ENCODE measurements around the gene BLCAP. TPM values are rescaled to one million over a fixed set of nuclear protein-coding genes. Genes with fewer than 3 reads are reported as not detected.

The BLCAP gene
- total and polyA plus RNA-seq, 2 donors (not counting 3 experiments of a cell fraction or from before 2014, with no cell fraction given) = 90.3 to 196 TPM

GRCh38 chr20:37469531-37469930, 58.1 kb downstream of the BLCAP start:
- no peaks in the 10 kb centered on the region for H4K20me1 ChIP-seq (replicated peaks; ENCODE audit: control insufficient read depth, extremely low read depth, insufficient read depth, low read length)
- H2AFZ ChIP-seq (ENCODE audit: low read depth, low read length) = no peak overlapping the region
- no peak overlapping the region for H3K4me3 ChIP-seq (replicated peaks in 1 of 3; ENCODE audit: insufficient read depth in 1 of 3, low read depth in 1 of 3, low read length in 3 of 3)
- no peaks in the 10 kb centered on the region for H3K36me3 ChIP-seq (ENCODE audit: control insufficient read depth in 2 of 2, extremely low read depth in 1 of 2, insufficient read depth in 2 of 2, low read length in 2 of 2)
- DNase-seq (ENCODE audit: low read depth, low spot score) = no peak
- no peaks in the 10 kb centered on the region for H3K9me3 ChIP-seq (replicated peaks; ENCODE audit: control insufficient read depth, insufficient read depth, low read length)
- dilution Hi-C loops (cut with MboI; ENCODE audit: extremely low pct_ligation_motif_present, low sequenced_read_pairs) (no loop called here), intact Hi-C loops (cut with micrococcal nuclease) (no loop called here)
- no peaks in the 10 kb centered on the region for H3K4me1 ChIP-seq (ENCODE audit: control insufficient read depth, extremely low read depth, insufficient read depth, low read length)
- TF ChIP-seq MAX (IDR thresholded peaks at IDR 0.05; ENCODE audit: insufficient read depth, insufficient read length) (no peak), CTCF (IDR thresholded peaks at IDR 0.05; ENCODE audit: extremely low read depth in 1 of 2, insufficient read depth in 1 of 2, low read depth in 1 of 2, low read length in 2 of 2) (no peak), FOS (IDR thresholded peaks at IDR 0.05; ENCODE audit: borderline replicate concordance, insufficient read depth, low read length) (no peak), JUN (IDR thresholded peaks at IDR 0.05; ENCODE audit: borderline replicate concordance, insufficient read depth, insufficient read length, low read depth) (no peak), POLR2A (IDR thresholded peaks at IDR 0.05; ENCODE audit: low read depth, low read length) (no peak)
- CTCF ChIA-PET = no interaction called here
- H3K9ac ChIP-seq (replicated peaks; ENCODE audit: extremely low read depth, insufficient read depth, low read length) = no peak overlapping the region
- no peaks in the 10 kb centered on the region for H3K79me2 ChIP-seq (ENCODE audit: control insufficient read depth, insufficient read depth, low read length)
- POLR2A ChIA-PET = no interaction called here
- no peaks in the 10 kb centered on the region for H3K9me1 ChIP-seq (replicated peaks; ENCODE audit: control insufficient read depth, extremely low read depth, insufficient read depth, low read length)
- H3K27ac ChIP-seq (ENCODE audit: insufficient read depth, low read depth, low read length) = no peak overlapping the region
- no peak for FAIRE-seq
- no TSS peak for BruUV-seq (replicated peaks)
- H3K27me3 ChIP-seq (ENCODE audit: control insufficient read depth in 2 of 2, insufficient read depth in 2 of 2, low read length in 2 of 2) = peaks cover 6 to 15% of the 10 kb centered on the region in 2 experiments
- H3K4me2 ChIP-seq (ENCODE audit: insufficient read depth, low read length) = no peak overlapping the region

GRCh38 chr20:37468886-37469285, 58.8 kb downstream of the BLCAP start:
- DNase-seq (ENCODE audit: low read depth, low spot score) = no peak
- no peaks in the 10 kb centered on the region for H3K9me1 ChIP-seq (replicated peaks; ENCODE audit: control insufficient read depth, extremely low read depth, insufficient read depth, low read length)

More at GRCh38 chr20:37468886-37469285, 58.8 kb downstream of the BLCAP start:
- dilution Hi-C loops (cut with MboI; ENCODE audit: extremely low pct_ligation_motif_present, low sequenced_read_pairs) = no loop called here
- Histone ChIP-seq H3K27ac (ENCODE audit: insufficient read depth, low read depth, low read length) (no peak overlapping the region), H3K9ac (replicated peaks; ENCODE audit: extremely low read depth, insufficient read depth, low read length) (no peak overlapping the region), H3K36me3 (ENCODE audit: control insufficient read depth in 2 of 2, extremely low read depth in 1 of 2, insufficient read depth in 2 of 2, low read length in 2 of 2) (no peaks in the 10 kb centered on the region), H3K9me3 (replicated peaks; ENCODE audit: control insufficient read depth, insufficient read depth, low read length) (no peaks in the 10 kb centered on the region), H3K79me2 (ENCODE audit: control insufficient read depth, insufficient read depth, low read length) (no peaks in the 10 kb centered on the region), H3K27me3 (ENCODE audit: control insufficient read depth in 2 of 2, insufficient read depth in 2 of 2, low read length in 2 of 2) (peaks cover 6 to 15% of the 10 kb centered on the region in 2 experiments), H3K4me1 (ENCODE audit: control insufficient read depth, extremely low read depth, insufficient read depth, low read length) (no peaks in the 10 kb centered on the region), H3K4me3 (replicated peaks in 1 of 3; ENCODE audit: insufficient read depth in 1 of 3, low read depth in 1 of 3, low read length in 3 of 3) (no peak overlapping the region), H3K4me2 (ENCODE audit: insufficient read depth, low read length) (no peak overlapping the region), H4K20me1 (replicated peaks; ENCODE audit: control insufficient read depth, extremely low read depth, insufficient read depth, low read length) (no peaks in the 10 kb centered on the region), H2AFZ (ENCODE audit: low read depth, low read length) (no peak overlapping the region)
- ChIA-PET POLR2A (no interaction called here), CTCF (no interaction called here)
- BruUV-seq (replicated peaks) = no TSS peak
- TF ChIP-seq POLR2AphosphoS5 (IDR thresholded peaks at IDR 0.05; ENCODE audit: insufficient read depth, low read depth, low read length) (no peak), MYC (IDR thresholded peaks at IDR 0.05; ENCODE audit: low read depth, low read length) (no peak), MAX (IDR thresholded peaks at IDR 0.05; ENCODE audit: insufficient read depth, insufficient read length) (no peak), EZH2 (IDR thresholded peaks at IDR 0.05; ENCODE audit: borderline replicate concordance, low read depth, low read length, severe bottlenecking) (no peak), POLR2A (IDR thresholded peaks at IDR 0.05; ENCODE audit: low read depth, low read length) (no peak), GATA2 (IDR thresholded peaks at IDR 0.05; ENCODE audit: insufficient read depth, insufficient read length, low read depth, low read length) (no peak)
- FAIRE-seq = no peak
- intact Hi-C loops (cut with micrococcal nuclease) = no loop called here
